HFFc6 (cell line): Measurements from ENCODE around the gene KLF7. TPM values are rescaled to one million over a fixed set of nuclear protein-coding genes. Genes with fewer than 3 reads are reported as not detected.

ENCODE experiments used
- DNase-seq: peaks from one replicate; pipeline ENCODE4 v3.0.0-alpha.2; 2018
- H3K27ac Mint-ChIP-seq: 2 replicates; pipeline ENCODE4 v1.8.0; 2020; ENCODE audit warnings: mild to moderate bottlenecking, mixed read lengths
- H3K27me3 Mint-ChIP-seq: 2 replicates; pipeline ENCODE4 v1.8.0; 2021; ENCODE audit warnings: mild to moderate bottlenecking, moderate library complexity, mixed read lengths; ENCODE audit not compliant: insufficient read depth
- H3K36me3 Mint-ChIP-seq: 2 replicates; pipeline ENCODE4 v1.8.0; 2021; ENCODE audit warnings: low read depth, mixed read lengths
- H3K4me1 Mint-ChIP-seq: 2 replicates; pipeline ENCODE4 v1.8.0; 2020; ENCODE audit warnings: low read depth, mixed read lengths
- H3K4me3 Mint-ChIP-seq: 2 replicates; pipeline ENCODE4 v1.8.0; 2020; ENCODE audit warnings: mild to moderate bottlenecking, moderate library complexity, mixed read lengths
- H3K9me3 Mint-ChIP-seq: 2 replicates; pipeline ENCODE4 v1.8.0; 2020; ENCODE audit warnings: mild to moderate bottlenecking, mixed read lengths
- CTCF ChIP-seq: fragments of 200-600 bp; sonication (generic); IDR thresholded peaks from 2 replicates; pipeline ENCODE4 v1.5.0; 2021; ENCODE audit warnings: antibody characterized with exemption, mild to moderate bottlenecking
- total RNA-seq, 6 experiments: library from RNA; stranded (reverse); fragmentation: NEBNext Ultra II Directional; extraction: Animal tissue kit (Norgen Biotek cat#: 25700); gene quantifications; 2 replicates in 1 of 6; 3 replicates in 5 of 6; pipeline ENCODE4 v1.2.3, GENCODE V29; 2021

The KLF7 gene
- total RNA-seq, 6 experiments from 2014 or later, result 29.4 to 45.0 (median 34.0) TPM

GRCh38 chr2:207188626-207189419, 23.1 kb upstream of the KLF7 start:
- Mint-ChIP-seq H3K4me3 (no peak overlapping the region), H3K36me3 (peaks cover 8% of the 10 kb centered on the region), H3K27ac (peak overlapping the region; percentile 32; the same call in 1 of the 2 replicates), H3K27me3 (no peaks in the 10 kb centered on the region; the same call in 1 of the 2 replicates), H3K4me1 (peaks cover 37% of the 10 kb centered on the region), H3K9me3 (no peaks in the 10 kb centered on the region)
- TF ChIP-seq CTCF, result no peak
- peak; percentile 57 for DNase-seq

- no peak for DNase-seq
- TF ChIP-seq CTCF, result no peak
- Mint-ChIP-seq H3K27ac (no peak overlapping the region), H3K4me1 (peaks cover 72% of the 10 kb centered on the region), H3K9me3 (no peaks in the 10 kb centered on the region), H3K36me3 (peaks cover 8% of the 10 kb centered on the region), H3K27me3 (no peaks in the 10 kb centered on the region; the same call in 1 of the 2 replicates), H3K4me3 (no peak overlapping the region)
These were observed 19.6 kb upstream of the KLF7 start for GRCh38 chr2:207185372-207185771.

- peaks cover 8% of the 10 kb centered on the region for H3K36me3 Mint-ChIP-seq
- H3K4me1 Mint-ChIP-seq, result peaks cover 77% of the 10 kb centered on the region
- no peaks in the 10 kb centered on the region for H3K9me3 Mint-ChIP-seq
- no peak for TF ChIP-seq CTCF
- H3K27ac Mint-ChIP-seq, result peak overlapping the region; percentile 54
- no peak for DNase-seq
- H3K4me3 Mint-ChIP-seq, result peak overlapping the region; percentile 18; the same call in 1 of the 2 replicates
- no peaks in the 10 kb centered on the region; the same call in 1 of the 2 replicates for H3K27me3 Mint-ChIP-seq
These were observed 19.0 kb upstream of the KLF7 start for GRCh38 chr2:207184768-207185167.

- peak overlapping the region; percentile 54 for H3K27ac Mint-ChIP-seq
- H3K36me3 Mint-ChIP-seq, result peaks cover 8% of the 10 kb centered on the region
- peaks cover 74% of the 10 kb centered on the region for H3K4me1 Mint-ChIP-seq
- no peaks in the 10 kb centered on the region for H3K9me3 Mint-ChIP-seq
- H3K27me3 Mint-ChIP-seq, result no peaks in the 10 kb centered on the region; the same call in 1 of the 2 replicates
- TF ChIP-seq CTCF, result no peak
- no peak for DNase-seq
- peak overlapping the region; percentile 18; the same call in 1 of the 2 replicates for H3K4me3 Mint-ChIP-seq
These were observed 18.6 kb upstream of the KLF7 start for GRCh38 chr2:207184348-207184747.

GRCh38 chr2:207183506-207183905, 17.8 kb upstream of the KLF7 start:
- H3K4me1 Mint-ChIP-seq, result peaks cover 66% of the 10 kb centered on the region
- no peaks in the 10 kb centered on the region for H3K9me3 Mint-ChIP-seq
- no peak for TF ChIP-seq CTCF
- H3K27ac Mint-ChIP-seq, result peak overlapping the region; percentile 76
- H3K4me3 Mint-ChIP-seq, result peak overlapping the region; percentile 24
- peaks cover 8% of the 10 kb centered on the region for H3K36me3 Mint-ChIP-seq
- H3K27me3 Mint-ChIP-seq, result no peaks in the 10 kb centered on the region; the same call in 1 of the 2 replicates
- no peak for DNase-seq
